ENCODE data around the gene MVB12B. TPM values are rescaled to one million over a fixed set of nuclear protein-coding genes. Genes with fewer than 3 reads are reported as not detected.

MVB12B gene
- total RNA-seq, 1 donor from 2014 or later, result 13.1 TPM

GRCh38 chr9:126413391-126414068 is 86.9 kb downstream of the MVB12B start:
- H3K4me1 Mint-ChIP-seq (ENCODE audit: low read depth), result peaks cover 17% of the 10 kb centered on the region
- no peak for TF ChIP-seq CTCF (IDR thresholded peaks at IDR 0.05)
- no peaks in the 10 kb centered on the region for H3K9me3 Mint-ChIP-seq (ENCODE audit: low read depth)
- no peak for DNase-seq (ENCODE audit: low spot score)
- no peak overlapping the region for H3K4me3 Mint-ChIP-seq (ENCODE audit: unreplicated experiment)
- peaks cover 13% of the 10 kb centered on the region for H3K36me3 Mint-ChIP-seq (ENCODE audit: low read depth)
- no peak overlapping the region for H3K27ac Mint-ChIP-seq (ENCODE audit: unreplicated experiment)
- no peaks in the 10 kb centered on the region for H3K27me3 Mint-ChIP-seq (ENCODE audit: low read depth)

- Mint-ChIP-seq H3K9me3 (ENCODE audit: low read depth) (no peaks in the 10 kb centered on the region), H3K4me3 (ENCODE audit: unreplicated experiment) (no peak overlapping the region), H3K27ac (ENCODE audit: unreplicated experiment) (no peak overlapping the region), H3K27me3 (ENCODE audit: low read depth) (no peaks in the 10 kb centered on the region), H3K4me1 (ENCODE audit: low read depth) (peaks cover 28% of the 10 kb centered on the region), H3K36me3 (ENCODE audit: low read depth) (peaks cover 8% of the 10 kb centered on the region)
- DNase-seq (ENCODE audit: low spot score), result no peak
- no peak for TF ChIP-seq CTCF (IDR thresholded peaks at IDR 0.05)
Measured at GRCh38 chr9:126415741-126416370, 89.2 kb downstream of the MVB12B start.

- Mint-ChIP-seq H3K36me3 (ENCODE audit: low read depth) (peaks cover 13% of the 10 kb centered on the region), H3K27me3 (ENCODE audit: low read depth) (no peaks in the 10 kb centered on the region), H3K9me3 (ENCODE audit: low read depth) (no peaks in the 10 kb centered on the region), H3K4me1 (ENCODE audit: low read depth) (peaks cover 26% of the 10 kb centered on the region), H3K27ac (ENCODE audit: unreplicated experiment) (peak overlapping the region; percentile 73), H3K4me3 (ENCODE audit: unreplicated experiment) (no peak overlapping the region)
- no peak for TF ChIP-seq CTCF (IDR thresholded peaks at IDR 0.05)
- no peak for DNase-seq (ENCODE audit: low spot score)
Measured at GRCh38 chr9:126417043-126417442, 90.4 kb downstream of the MVB12B start.

GRCh38 chr9:126417684-126418083 is 91.1 kb downstream of the MVB12B start:
- H3K27ac Mint-ChIP-seq (ENCODE audit: unreplicated experiment), result no peak overlapping the region
- H3K36me3 Mint-ChIP-seq (ENCODE audit: low read depth), result peaks cover 11% of the 10 kb centered on the region

GRCh38 chr9:126418608-126419007 is 92.0 kb downstream of the MVB12B start:
- DNase-seq (ENCODE audit: low spot score), result no peak
- H3K4me3 Mint-ChIP-seq (ENCODE audit: unreplicated experiment), result no peak overlapping the region
- H3K4me1 Mint-ChIP-seq (ENCODE audit: low read depth), result peaks cover 26% of the 10 kb centered on the region
- H3K36me3 Mint-ChIP-seq (ENCODE audit: low read depth), result peaks cover 10% of the 10 kb centered on the region
- H3K27me3 Mint-ChIP-seq (ENCODE audit: low read depth), result no peaks in the 10 kb centered on the region
- TF ChIP-seq CTCF (IDR thresholded peaks at IDR 0.05), result no peak
- no peak overlapping the region for H3K27ac Mint-ChIP-seq (ENCODE audit: unreplicated experiment)
- no peaks in the 10 kb centered on the region for H3K9me3 Mint-ChIP-seq (ENCODE audit: low read depth)

More at GRCh38 chr9:126417684-126418083, 91.1 kb downstream of the MVB12B start:
- H3K9me3 Mint-ChIP-seq (ENCODE audit: low read depth), result no peaks in the 10 kb centered on the region
- H3K4me1 Mint-ChIP-seq (ENCODE audit: low read depth), result peaks cover 26% of the 10 kb centered on the region
- DNase-seq (ENCODE audit: low spot score), result no peak
- no peak overlapping the region for H3K4me3 Mint-ChIP-seq (ENCODE audit: unreplicated experiment)
- no peaks in the 10 kb centered on the region for H3K27me3 Mint-ChIP-seq (ENCODE audit: low read depth)
- TF ChIP-seq CTCF (IDR thresholded peaks at IDR 0.05), result no peak
